ENCODE data around the gene ITPR3.

- TF ChIP-seq POLR2A (IDR thresholded peaks at IDR 0.05) (no peak), CTCF (IDR thresholded peaks at IDR 0.05) (no peak), POLR2AphosphoS5 (IDR thresholded peaks at IDR 0.05) (no peak)
Measured at GRCh38 chr6:33698494-33698893, 77.4 kb downstream of the ITPR3 start.

Data from prostate gland (tissue), 2 donors.